Lung (tissue), 12 donors: ENCODE results near the gene RNF115. TPM values are rescaled to one million over a fixed set of nuclear protein-coding genes. Genes with fewer than 3 reads are reported as not detected.
"Not testable (repeated sequence)": the region's sequence is repeated elsewhere in the genome, so short reads cannot be mapped to it uniquely, and the experiment has no call there.

Experiments
- ATAC-seq: fragments of 200-7000 bp; cut with Tn5 transposase; one replicate; pipeline ENCODE4 v1.9.1; 2020; ENCODE audit warnings: moderate number of reproducible peaks; ENCODE audit not compliant: insufficient read depth, low FRiP score
- DNase-seq, 3 donors: peaks; one replicate each; pipeline ENCODE4 v3.0.0-alpha.2; 2013 to 2017
- H3K27ac ChIP-seq, 2 donors: one replicate each; pipeline ENCODE4 v1.5.1; 2013; ENCODE audit warnings: mild to moderate bottlenecking in 2 of 2, moderate library complexity in 2 of 2, control low read depth in 1 of 2, inconsistent platforms in 1 of 2, low read depth in 1 of 2, low read length in 1 of 2
- H3K27me3 ChIP-seq, 3 donors: one replicate each; pipeline ENCODE4 v1.5.1; 2013; ENCODE audit warnings: low read length in 2 of 3; ENCODE audit not compliant: control insufficient read depth in 3 of 3, insufficient read depth in 3 of 3
- H3K36me3 ChIP-seq, 4 donors: one replicate each; pipeline ENCODE4 v1.5.1; 2013; ENCODE audit warnings: low read length in 4 of 4, mild to moderate bottlenecking in 1 of 4, moderate library complexity in 1 of 4; ENCODE audit not compliant: control insufficient read depth in 4 of 4, insufficient read depth in 4 of 4
- H3K4me1 ChIP-seq, 5 donors: one replicate each; pipeline ENCODE4 v1.5.1; 2013; ENCODE audit warnings: low read length in 5 of 5, mild to moderate bottlenecking in 2 of 5, moderate library complexity in 1 of 5; ENCODE audit not compliant: control insufficient read depth in 5 of 5, insufficient read depth in 5 of 5
- H3K4me3 ChIP-seq: one replicate; pipeline ENCODE4 v1.5.1; 2013; ENCODE audit warnings: mild to moderate bottlenecking, control low read depth, moderate library complexity
- H3K9ac ChIP-seq, 2 donors: one replicate each; pipeline ENCODE4 v1.5.1; 2013; ENCODE audit warnings: low read length in 2 of 2, control low read depth in 1 of 2; ENCODE audit not compliant: insufficient read depth in 1 of 2
- H3K9me3 ChIP-seq, 4 donors: one replicate each; pipeline ENCODE4 v1.5.1; 2013; ENCODE audit warnings: low read length in 3 of 4, mild to moderate bottlenecking in 1 of 4, moderate library complexity in 1 of 4; ENCODE audit not compliant: control insufficient read depth in 4 of 4, insufficient read depth in 3 of 4
- CTCF ChIP-seq: IDR thresholded peaks from 2 replicates; pipeline ENCODE4 v1.5.1; 2012; ENCODE audit warnings: mild to moderate bottlenecking; ENCODE audit errors: control extremely low read depth, extremely low read depth
- WGBS, 2 donors: extraction: QIAGEN DNeasy Blood & Tissue Kit; methylation state at CpG; one replicate each; pipeline ENCODE4 v1.1.7; 2013; 5-methylcytosine and 5-hydroxymethylcytosine counted together
- polyA plus RNA-seq, 2 donors: library from polyadenylated mRNA; stranded (reverse); fragments of 200-250 nt; gene quantifications; one replicate each; pipeline ENCODE4 v1.2.1, GENCODE V29; 2013
- total RNA-seq, 2 donors: library from RNA; depleted of rRNA in 1 of 2; stranded (reverse); fragments of >200 nt in 1 of 2; gene quantifications; one replicate each; pipeline ENCODE4 v1.2.1, GENCODE V29; 2014 to 2021
- donor health status: control.
- donor health status: control.
- donor health status: Bipolar disorder and iron deficiency.
- donor health status: healthy.
- donor health status: DM: yes; HTN: yes; CAD: no.

Gene RNF115
- total and polyA plus RNA-seq, 4 donors, result 4.4 to 21.6 (median 11.5) TPM

GRCh38 chr1:145795257-145795881, 28.5 kb downstream of the RNF115 start:
- Histone ChIP-seq H3K27ac (no peak overlapping the region), H3K4me1 (peaks cover 0 to 3% (median under 1%) of the 10 kb centered on the region in 5 donors), H3K36me3 (peaks cover 0 to 5% (median 2%) of the 10 kb centered on the region in 4 donors), H3K4me3 (no peak overlapping the region), H3K27me3 (no peaks in the 10 kb centered on the region), H3K9me3 (peaks cover 0 to 6% (median 1%) of the 10 kb centered on the region in 4 donors), H3K9ac (no peak overlapping the region)
- TF ChIP-seq CTCF, result no peak
- 90 to 95% methylated on average over 10 of the region's 10 CpGs for WGBS, 2 donors
- ATAC-seq (no peak), DNase-seq (no peak)

- Histone ChIP-seq H3K4me1 (no peaks in the 10 kb centered on the region), H3K27me3 (no peaks in the 10 kb centered on the region), H3K36me3 (peaks cover 0 to 10% (median 4%) of the 10 kb centered on the region in 4 donors), H3K9me3 (peaks cover 0 to 6% (median under 1%) of the 10 kb centered on the region in 4 donors), H3K27ac (no peak overlapping the region), H3K9ac (no peak overlapping the region), H3K4me3 (no peak overlapping the region)
- ATAC-seq (no peak), DNase-seq (no peak)
- 94 to 100% methylated on average over 1 of the region's 1 CpG for WGBS, 2 donors
- no peak for TF ChIP-seq CTCF
Measured at GRCh38 chr1:145792484-145792883, 31.4 kb downstream of the RNF115 start.

GRCh38 chr1:145791860-145792259, 32.0 kb downstream of the RNF115 start:
- not testable (repeated sequence) for ATAC-seq, H3K36me3 ChIP-seq, H3K27me3 ChIP-seq, H3K9me3 ChIP-seq, H3K9ac ChIP-seq, H3K4me1 ChIP-seq, H3K27ac ChIP-seq, DNase-seq, H3K4me3 ChIP-seq
- 85 to 87% methylated on average over 2 of the region's 2 CpGs for WGBS, 2 donors

GRCh38 chr1:145788580-145788979, 35.3 kb downstream of the RNF115 start:
- DNase-seq, result no peak
- no peak overlapping the region for H3K4me3 ChIP-seq
- no peaks in the 10 kb centered on the region for H3K9me3 ChIP-seq
- no peaks in the 10 kb centered on the region for H3K27me3 ChIP-seq
- no peak overlapping the region for H3K27ac ChIP-seq
- H3K9ac ChIP-seq, result no peak overlapping the region
- H3K36me3 ChIP-seq, result peaks cover 0 to 12% (median 3%) of the 10 kb centered on the region in 4 donors
- H3K4me1 ChIP-seq, result peaks cover 0 to 6% (median 0%) of the 10 kb centered on the region in 5 donors
- TF ChIP-seq CTCF, result no peak
- no peak for ATAC-seq
- WGBS, 2 donors, result 96 to 98% methylated on average over 3 of the region's 3 CpGs
